Spleen (tissue), 7 donors: ENCODE results near the gene AP2M1.

Experiments
- CTCF ChIP-seq, 11 experiments: fragments of 200-600 bp in 7 of 11; fragments of 450-650 bp in 4 of 11; sonication (generic) in 4 of 11; IDR thresholded peaks in 8 of 11; conservative IDR thresholded peaks in 3 of 11; 1 replicate in 7 of 11; 2 replicates in 4 of 11; pipeline versions ENCODE4 v1.4.0 to v1.8.0; 2016 to 2021; ENCODE audit warnings: antibody characterized with exemption in 11 of 11, inconsistent platforms in 4 of 11, mild to moderate bottlenecking in 1 of 11
- POLR2A ChIP-seq, 3 donors: fragments of 450-650 bp; IDR thresholded peaks; one replicate each; pipeline ENCODE4 v1.5.1; 2017; ENCODE audit warnings: antibody characterized with exemption in 3 of 3, mild to moderate bottlenecking in 1 of 3
- donor health status: DM: no; HTN: no; CAD: no; lungs with moderate emphysema.
- donor health status: DM: no; HTN: no; CAD: no.
- donor health status: DM: no; HTN: no; CAD: no.

- no peak for TF ChIP-seq POLR2A (IDR thresholded peaks at IDR 0.05)
- no peak for TF ChIP-seq CTCF (IDR thresholded peaks at IDR 0.05 in 8 of 11, conservative IDR thresholded peaks at IDR 0.05 in 3 of 11)
Observed at GRCh38 chr3:184223946-184224345, 49.3 kb downstream of the AP2M1 start.
